ENCODE measurements around the gene ZC3HAV1.

DNA sequence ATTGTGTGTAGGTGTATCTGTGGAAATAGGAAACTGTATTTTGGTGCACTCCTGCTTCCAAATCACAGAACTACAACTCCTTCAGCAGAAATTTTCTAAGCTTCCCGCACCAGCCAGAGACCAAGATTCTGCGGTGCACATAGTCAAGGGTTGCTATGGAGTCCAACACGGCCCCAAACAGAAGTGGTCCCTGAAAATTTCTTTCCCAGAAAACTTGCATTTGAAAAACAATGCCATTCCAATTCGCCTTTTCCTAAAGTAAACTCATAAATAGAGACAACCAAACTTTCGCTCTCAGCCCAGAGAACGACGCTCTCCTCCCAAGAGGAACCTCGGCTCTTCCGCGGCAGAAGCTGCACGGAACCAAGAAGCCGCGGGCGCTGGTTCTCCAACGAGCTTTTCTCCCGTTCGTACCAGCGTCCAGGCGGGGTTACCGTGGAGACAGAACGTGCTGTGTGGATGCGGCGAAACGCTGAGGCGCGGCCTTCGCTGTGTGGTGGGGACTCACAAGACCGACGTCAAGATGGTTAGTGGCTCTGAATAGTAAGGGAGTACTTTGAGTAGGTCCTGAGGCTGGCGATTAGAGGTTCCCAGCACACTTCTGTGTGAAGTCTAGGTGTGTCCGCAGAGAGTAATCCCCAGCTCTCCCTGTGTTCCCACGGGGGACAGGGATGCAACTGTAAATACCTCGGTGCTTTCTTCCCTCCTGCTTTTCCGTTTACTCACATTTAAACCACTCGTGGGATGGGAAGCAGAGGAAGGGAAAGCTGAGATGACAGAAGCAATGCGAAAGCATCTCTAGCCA is 24.0 kb upstream of the ZC3HAV1 start:
- TF ChIP-seq, protein P1, sequence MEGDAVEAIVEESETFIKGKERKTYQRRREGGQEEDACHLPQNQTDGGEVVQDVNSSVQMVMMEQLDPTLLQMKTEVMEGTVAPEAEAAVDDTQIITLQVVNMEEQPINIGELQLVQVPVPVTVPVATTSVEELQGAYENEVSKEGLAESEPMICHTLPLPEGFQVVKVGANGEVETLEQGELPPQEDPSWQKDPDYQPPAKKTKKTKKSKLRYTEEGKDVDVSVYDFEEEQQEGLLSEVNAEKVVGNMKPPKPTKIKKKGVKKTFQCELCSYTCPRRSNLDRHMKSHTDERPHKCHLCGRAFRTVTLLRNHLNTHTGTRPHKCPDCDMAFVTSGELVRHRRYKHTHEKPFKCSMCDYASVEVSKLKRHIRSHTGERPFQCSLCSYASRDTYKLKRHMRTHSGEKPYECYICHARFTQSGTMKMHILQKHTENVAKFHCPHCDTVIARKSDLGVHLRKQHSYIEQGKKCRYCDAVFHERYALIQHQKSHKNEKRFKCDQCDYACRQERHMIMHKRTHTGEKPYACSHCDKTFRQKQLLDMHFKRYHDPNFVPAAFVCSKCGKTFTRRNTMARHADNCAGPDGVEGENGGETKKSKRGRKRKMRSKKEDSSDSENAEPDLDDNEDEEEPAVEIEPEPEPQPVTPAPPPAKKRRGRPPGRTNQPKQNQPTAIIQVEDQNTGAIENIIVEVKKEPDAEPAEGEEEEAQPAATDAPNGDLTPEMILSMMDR (IDR thresholded peaks at IDR 0.05), result peak in 1 of 6 experiments; percentile 12
- TF ChIP-seq POLR2A (IDR thresholded peaks at IDR 0.05), result peak in 1 of 2 donors; percentile 35

Data from thyroid gland (tissue), 4 donors.